Measurements from ENCODE around the gene TBC1D3B.

DNA sequence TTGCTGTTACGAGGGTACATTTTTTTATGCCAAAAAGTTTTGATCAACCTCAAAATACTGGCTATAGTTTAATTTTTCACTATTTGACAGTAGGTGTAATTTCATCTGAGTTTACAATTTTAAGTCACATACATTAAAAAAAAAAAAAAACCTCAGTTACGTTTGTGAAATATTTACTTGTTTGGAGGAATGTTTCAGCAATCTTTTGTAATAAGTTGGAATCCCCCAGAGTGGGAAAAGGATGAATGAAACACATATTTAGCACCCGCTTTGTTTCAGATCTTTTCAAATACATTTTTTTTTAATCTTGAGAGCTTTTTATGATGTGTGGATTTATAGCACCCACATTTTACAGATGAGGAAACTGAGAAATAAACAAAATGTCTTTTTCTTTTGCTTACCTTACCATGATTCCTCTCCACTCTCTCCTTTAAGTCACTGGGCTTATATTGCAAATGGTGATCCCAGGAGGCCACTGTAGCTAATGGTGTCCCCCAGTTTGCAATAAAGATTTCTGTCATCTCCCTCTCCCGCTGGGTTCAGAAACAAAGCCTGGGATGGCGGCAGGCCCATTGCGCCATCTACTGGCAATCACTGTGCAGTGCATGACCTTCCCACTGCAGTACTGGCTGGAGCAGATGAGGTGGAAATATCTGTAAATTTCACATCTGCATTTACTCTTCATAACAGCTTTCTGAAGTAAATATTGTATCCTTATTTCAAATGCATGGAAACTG is 27.7 kb downstream of the TBC1D3B start:
- TF ChIP-seq ZSCAN30 (tag by site-specific recombination; IDR thresholded peaks at IDR 0.05), result peak; percentile 32; the same call in 1 of the 2 replicates
- no peak for TF ChIP-seq ZNF133 (tag by site-specific recombination; IDR thresholded peaks at IDR 0.05)
- TF ChIP-seq YY2 (tag by site-specific recombination; IDR thresholded peaks at IDR 0.05), result peak; percentile 76
- no peak; the same call in 1 of the 2 replicates for TF ChIP-seq TCF7L2 (IDR thresholded peaks at IDR 0.05; ENCODE audit: borderline replicate concordance, low read depth, low read length)
- no peak for TF ChIP-seq ZFP37 (tag by site-specific recombination; IDR thresholded peaks at IDR 0.05)
- peak; percentile 64 for TF ChIP-seq ZNF558 (tag by site-specific recombination; IDR thresholded peaks at IDR 0.05)
- TF ChIP-seq ZNF514 (tag by site-specific recombination; IDR thresholded peaks at IDR 0.05), result no peak
- no peak for TF ChIP-seq ZNF16 (tag by site-specific recombination; IDR thresholded peaks at IDR 0.05; ENCODE audit: low read depth)
- no peak for TF ChIP-seq KLF1 (tag by site-specific recombination; IDR thresholded peaks at IDR 0.05)
- TF ChIP-seq, protein P1, sequence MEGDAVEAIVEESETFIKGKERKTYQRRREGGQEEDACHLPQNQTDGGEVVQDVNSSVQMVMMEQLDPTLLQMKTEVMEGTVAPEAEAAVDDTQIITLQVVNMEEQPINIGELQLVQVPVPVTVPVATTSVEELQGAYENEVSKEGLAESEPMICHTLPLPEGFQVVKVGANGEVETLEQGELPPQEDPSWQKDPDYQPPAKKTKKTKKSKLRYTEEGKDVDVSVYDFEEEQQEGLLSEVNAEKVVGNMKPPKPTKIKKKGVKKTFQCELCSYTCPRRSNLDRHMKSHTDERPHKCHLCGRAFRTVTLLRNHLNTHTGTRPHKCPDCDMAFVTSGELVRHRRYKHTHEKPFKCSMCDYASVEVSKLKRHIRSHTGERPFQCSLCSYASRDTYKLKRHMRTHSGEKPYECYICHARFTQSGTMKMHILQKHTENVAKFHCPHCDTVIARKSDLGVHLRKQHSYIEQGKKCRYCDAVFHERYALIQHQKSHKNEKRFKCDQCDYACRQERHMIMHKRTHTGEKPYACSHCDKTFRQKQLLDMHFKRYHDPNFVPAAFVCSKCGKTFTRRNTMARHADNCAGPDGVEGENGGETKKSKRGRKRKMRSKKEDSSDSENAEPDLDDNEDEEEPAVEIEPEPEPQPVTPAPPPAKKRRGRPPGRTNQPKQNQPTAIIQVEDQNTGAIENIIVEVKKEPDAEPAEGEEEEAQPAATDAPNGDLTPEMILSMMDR (tag by site-specific recombination; IDR thresholded peaks at IDR 0.05), result peak; percentile 99
- TF ChIP-seq, protein P2, sequence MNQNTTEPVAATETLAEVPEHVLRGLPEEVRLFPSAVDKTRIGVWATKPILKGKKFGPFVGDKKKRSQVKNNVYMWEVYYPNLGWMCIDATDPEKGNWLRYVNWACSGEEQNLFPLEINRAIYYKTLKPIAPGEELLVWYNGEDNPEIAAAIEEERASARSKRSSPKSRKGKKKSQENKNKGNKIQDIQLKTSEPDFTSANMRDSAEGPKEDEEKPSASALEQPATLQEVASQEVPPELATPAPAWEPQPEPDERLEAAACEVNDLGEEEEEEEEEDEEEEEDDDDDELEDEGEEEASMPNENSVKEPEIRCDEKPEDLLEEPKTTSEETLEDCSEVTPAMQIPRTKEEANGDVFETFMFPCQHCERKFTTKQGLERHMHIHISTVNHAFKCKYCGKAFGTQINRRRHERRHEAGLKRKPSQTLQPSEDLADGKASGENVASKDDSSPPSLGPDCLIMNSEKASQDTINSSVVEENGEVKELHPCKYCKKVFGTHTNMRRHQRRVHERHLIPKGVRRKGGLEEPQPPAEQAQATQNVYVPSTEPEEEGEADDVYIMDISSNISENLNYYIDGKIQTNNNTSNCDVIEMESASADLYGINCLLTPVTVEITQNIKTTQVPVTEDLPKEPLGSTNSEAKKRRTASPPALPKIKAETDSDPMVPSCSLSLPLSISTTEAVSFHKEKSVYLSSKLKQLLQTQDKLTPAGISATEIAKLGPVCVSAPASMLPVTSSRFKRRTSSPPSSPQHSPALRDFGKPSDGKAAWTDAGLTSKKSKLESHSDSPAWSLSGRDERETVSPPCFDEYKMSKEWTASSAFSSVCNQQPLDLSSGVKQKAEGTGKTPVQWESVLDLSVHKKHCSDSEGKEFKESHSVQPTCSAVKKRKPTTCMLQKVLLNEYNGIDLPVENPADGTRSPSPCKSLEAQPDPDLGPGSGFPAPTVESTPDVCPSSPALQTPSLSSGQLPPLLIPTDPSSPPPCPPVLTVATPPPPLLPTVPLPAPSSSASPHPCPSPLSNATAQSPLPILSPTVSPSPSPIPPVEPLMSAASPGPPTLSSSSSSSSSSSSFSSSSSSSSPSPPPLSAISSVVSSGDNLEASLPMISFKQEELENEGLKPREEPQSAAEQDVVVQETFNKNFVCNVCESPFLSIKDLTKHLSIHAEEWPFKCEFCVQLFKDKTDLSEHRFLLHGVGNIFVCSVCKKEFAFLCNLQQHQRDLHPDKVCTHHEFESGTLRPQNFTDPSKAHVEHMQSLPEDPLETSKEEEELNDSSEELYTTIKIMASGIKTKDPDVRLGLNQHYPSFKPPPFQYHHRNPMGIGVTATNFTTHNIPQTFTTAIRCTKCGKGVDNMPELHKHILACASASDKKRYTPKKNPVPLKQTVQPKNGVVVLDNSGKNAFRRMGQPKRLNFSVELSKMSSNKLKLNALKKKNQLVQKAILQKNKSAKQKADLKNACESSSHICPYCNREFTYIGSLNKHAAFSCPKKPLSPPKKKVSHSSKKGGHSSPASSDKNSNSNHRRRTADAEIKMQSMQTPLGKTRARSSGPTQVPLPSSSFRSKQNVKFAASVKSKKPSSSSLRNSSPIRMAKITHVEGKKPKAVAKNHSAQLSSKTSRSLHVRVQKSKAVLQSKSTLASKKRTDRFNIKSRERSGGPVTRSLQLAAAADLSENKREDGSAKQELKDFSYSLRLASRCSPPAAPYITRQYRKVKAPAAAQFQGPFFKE (tag by site-specific recombination; IDR thresholded peaks at IDR 0.05; ENCODE audit: borderline replicate concordance), result no peak
- no peak for TF ChIP-seq ZNF391 (tag by site-specific recombination; IDR thresholded peaks at IDR 0.05; ENCODE audit: borderline replicate concordance, low read depth)
- no peak for TF ChIP-seq ZNF174 (tag by site-specific recombination; IDR thresholded peaks at IDR 0.05)

Data from HEK293 (cell line).